Ishikawa (cell line): ENCODE measurements around the gene PTPRO.

Source experiments
- CEBPB ChIP-seq: IDR thresholded peaks from 2 replicates; pipeline ENCODE4 v1.6.1; 2012
- EGR1 ChIP-seq: IDR thresholded peaks from 2 replicates; pipeline ENCODE4 v1.6.1; 2012
- TCF12 ChIP-seq: IDR thresholded peaks from 2 replicates; pipeline ENCODE4 v1.6.1; 2012; ENCODE audit warnings: low read depth
- YY1 ChIP-seq: IDR thresholded peaks from 2 replicates; pipeline ENCODE4 v1.6.1; 2012; ENCODE audit warnings: low read depth
- TF ChIP-seq, protein P1 (sequence below): IDR thresholded peaks from 2 replicates; pipeline ENCODE4 v1.6.1; 2012

DNA sequence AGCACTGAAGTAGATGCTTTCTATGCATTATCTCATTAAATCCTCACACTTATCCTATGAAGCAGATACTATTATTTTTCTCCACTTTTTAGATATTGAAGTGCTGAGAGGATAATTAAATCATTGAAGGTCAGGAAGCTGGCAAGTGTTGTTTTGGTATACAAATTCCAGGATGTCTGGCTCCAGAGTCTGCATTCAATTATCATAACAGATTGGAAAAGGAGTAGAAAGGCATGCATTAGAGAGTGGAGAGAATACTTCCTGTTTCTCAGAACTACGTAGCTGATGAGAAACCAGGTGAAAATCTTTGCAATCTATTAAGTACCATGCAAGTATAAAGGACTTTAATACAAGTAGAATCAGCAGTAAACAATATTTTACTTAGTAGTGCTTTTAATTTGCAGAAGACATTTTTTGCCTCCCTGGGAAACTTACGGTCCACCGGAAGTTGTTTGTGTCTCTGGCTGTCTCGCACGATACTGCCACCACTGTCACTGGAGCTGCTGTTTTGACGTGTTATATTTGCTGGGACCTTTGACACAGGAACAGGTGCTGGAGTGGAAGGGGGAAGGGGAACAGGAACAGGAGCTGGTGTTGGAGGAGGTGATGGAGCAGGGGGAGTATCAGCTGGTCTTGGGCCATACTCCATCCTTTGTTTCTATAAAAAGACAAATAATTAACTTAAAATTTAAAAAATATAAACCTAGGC, 308.9 kb downstream of the PTPRO start:
- TF ChIP-seq, protein P1, sequence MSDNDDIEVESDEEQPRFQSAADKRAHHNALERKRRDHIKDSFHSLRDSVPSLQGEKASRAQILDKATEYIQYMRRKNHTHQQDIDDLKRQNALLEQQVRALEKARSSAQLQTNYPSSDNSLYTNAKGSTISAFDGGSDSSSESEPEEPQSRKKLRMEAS: no peak
- TF ChIP-seq TCF12 (no peak), CEBPB (no peak), YY1 (no peak), EGR1 (no peak)
